Measurements from ENCODE around the gene NPHS2. TPM values are rescaled to one million over a fixed set of nuclear protein-coding genes. Genes with fewer than 3 reads are reported as not detected.

The NPHS2 gene
- total RNA-seq: not detected

DNA sequence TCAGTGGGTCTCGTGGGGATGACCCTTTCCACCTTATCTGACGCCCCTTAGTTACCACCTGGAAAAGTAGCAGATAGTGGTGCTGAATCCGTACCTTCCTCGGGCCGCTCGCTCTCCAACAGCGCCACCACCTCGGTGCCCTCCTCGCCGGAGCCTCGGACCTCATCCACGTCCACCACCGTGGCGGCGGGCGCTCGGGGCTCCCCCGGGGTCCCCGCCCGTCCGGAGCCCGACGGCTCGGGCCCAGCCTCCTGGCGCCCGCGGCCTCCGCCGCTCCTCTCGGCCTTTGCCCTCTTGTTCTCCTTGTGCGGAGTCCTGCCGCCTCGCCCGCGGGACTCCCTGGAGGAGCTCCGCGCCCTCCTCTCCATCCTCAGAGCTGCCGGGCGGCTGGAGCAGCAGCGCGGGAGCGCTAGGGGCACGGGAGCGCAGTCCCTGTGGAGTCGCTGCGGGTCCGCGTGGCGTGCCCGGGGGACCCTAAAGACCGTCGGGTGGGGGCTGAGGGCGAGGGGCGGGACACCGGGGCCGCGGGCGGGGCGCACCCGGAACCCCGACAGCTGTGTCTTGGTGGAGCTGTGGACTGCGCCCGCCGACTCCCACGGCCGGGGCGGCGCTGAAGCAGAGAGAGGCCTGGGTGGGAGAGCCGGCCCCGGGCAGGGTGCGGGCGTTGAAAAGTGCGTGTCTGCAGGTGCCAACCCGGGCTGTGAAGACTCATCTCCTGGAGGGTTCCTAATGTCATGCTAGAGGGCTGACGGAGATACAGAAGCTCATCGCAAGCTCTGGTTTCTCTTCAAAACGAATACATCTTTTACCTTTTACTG is at the start of gene NPHS2:
TSS of gene NPHS2 (minus strand) at position 452 of the 818 bp plus-strand sequence. CDS start at position 368, 84 bp downstream.
- ChIA-PET POLR2A (no interaction called here), CTCF (no interaction called here)
- Mint-ChIP-seq H3K9me3 (no peaks in the 10 kb centered on the region), H3K4me1 (ENCODE audit: low read depth) (peaks cover 3% of the 10 kb centered on the region), H3K4me3 (no peak within 1 kb of the TSS), H3K27ac (no peak within 1 kb of the TSS), H3K36me3 (no peaks in the 10 kb centered on the region), H3K27me3 (peaks cover 32% of the 10 kb centered on the region)
- intact Hi-C loops (cut with micrococcal nuclease): no loop called here
- no peak for DNase-seq

DNA sequence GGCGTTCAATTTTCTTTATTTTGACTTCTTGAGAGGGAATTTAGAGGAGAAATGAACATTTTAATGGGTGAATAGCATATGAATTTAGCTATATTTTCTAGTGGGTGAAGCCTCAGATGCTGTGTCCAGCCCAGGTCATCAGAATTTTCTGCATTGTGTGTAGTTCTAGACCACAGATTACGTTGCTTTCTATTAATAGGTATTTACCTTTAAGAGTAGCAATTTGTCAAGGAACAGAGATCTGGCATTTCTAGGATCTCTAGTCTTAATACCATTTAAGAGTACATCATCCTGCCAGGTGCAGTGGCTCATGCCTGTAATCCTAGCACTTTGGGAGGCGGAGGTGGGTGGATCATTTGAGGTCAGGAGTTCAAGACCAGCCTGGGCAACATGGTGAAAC is 36.6 kb upstream of the NPHS2 start:
- POLR2A ChIA-PET: no interaction called here

GRCh38 chr1:179601093-179601492 is 25.3 kb upstream of the NPHS2 start:
- ChIA-PET POLR2A (no interaction called here), CTCF (no interaction called here)
- no peak for DNase-seq
- H3K4me1 Mint-ChIP-seq (ENCODE audit: low read depth): no peaks in the 10 kb centered on the region
- intact Hi-C loops (cut with micrococcal nuclease): no loop called here
- H3K9me3 Mint-ChIP-seq: peaks cover under 1% of the 10 kb centered on the region
- H3K36me3 Mint-ChIP-seq: no peaks in the 10 kb centered on the region
- no peak overlapping the region for H3K27ac Mint-ChIP-seq
- no peak overlapping the region for H3K4me3 Mint-ChIP-seq
- H3K27me3 Mint-ChIP-seq: peaks cover 10% of the 10 kb centered on the region

More for the DNA sequence above, 36.6 kb upstream of the NPHS2 start:
- Mint-ChIP-seq H3K27ac (no peak overlapping the region), H3K4me1 (ENCODE audit: low read depth) (no peaks in the 10 kb centered on the region), H3K36me3 (no peaks in the 10 kb centered on the region), H3K4me3 (no peak overlapping the region), H3K27me3 (peaks cover 12% of the 10 kb centered on the region), H3K9me3 (no peaks in the 10 kb centered on the region)
- CTCF ChIA-PET: no interaction called here
- intact Hi-C loops (cut with micrococcal nuclease): no loop called here
- DNase-seq: no peak

DNA sequence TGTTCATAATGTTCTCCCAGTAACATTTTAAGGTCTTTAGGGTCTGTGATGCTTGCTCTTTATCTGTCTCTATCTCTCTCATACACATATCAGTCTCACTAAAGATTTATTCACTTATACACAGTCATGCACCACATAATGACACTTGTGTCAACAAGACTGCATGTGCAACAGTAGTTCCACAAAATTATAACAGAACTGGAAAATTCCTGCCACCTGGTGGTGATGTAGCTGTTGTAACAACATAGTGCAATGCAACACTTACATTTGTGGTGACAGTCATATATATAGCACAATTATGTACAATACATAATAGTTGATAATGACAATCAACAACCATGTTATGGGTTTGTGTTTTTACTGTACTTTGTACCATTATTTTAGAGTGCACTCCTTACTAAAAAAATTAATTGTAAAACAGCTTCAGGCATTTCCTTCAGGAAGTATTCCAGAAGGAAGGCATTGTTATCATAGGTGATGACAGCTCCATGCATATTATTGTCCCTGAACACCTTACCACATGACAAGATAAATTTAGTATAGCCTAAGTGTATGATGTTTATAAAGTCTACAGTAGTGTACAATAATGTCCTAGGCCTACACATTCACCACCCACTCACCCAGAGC is 24.0 kb upstream of the NPHS2 start:
- no peak for DNase-seq
- Mint-ChIP-seq H3K27ac (no peak overlapping the region), H3K9me3 (no peaks in the 10 kb centered on the region), H3K4me1 (ENCODE audit: low read depth) (no peaks in the 10 kb centered on the region), H3K36me3 (no peaks in the 10 kb centered on the region), H3K27me3 (peaks cover 7% of the 10 kb centered on the region), H3K4me3 (no peak overlapping the region)
- intact Hi-C loops (cut with micrococcal nuclease): loop anchor here (10.0 kb wide), 1 partner anchor 525 kb away; no protein-coding TSS in a partner anchor
- ChIA-PET CTCF (interaction anchor here (0.6 kb wide), 1 partner anchor 114 kb away, joined by 3 read pairs; no protein-coding TSS in a partner anchor), POLR2A (no interaction called here)

- Mint-ChIP-seq H3K27ac (no peak overlapping the region), H3K9me3 (no peaks in the 10 kb centered on the region)
These were observed 22.9 kb upstream of the NPHS2 start for GRCh38 chr1:179598631-179599030.

GRCh38 chr1:179591592-179592580 is 16.1 kb upstream of the NPHS2 start, which contains the start of gene TDRD5:
Gene TDRD5 (plus strand): TSS chr1:179591832. CDS start chr1:179592616, 784 bp downstream.
- Mint-ChIP-seq H3K9me3 (no peaks in the 10 kb centered on the region), H3K4me3 (no peak within 1 kb of the TSS), H3K4me1 (ENCODE audit: low read depth) (no peaks in the 10 kb centered on the region), H3K27ac (no peak within 1 kb of the TSS), H3K27me3 (peaks cover 29% of the 10 kb centered on the region), H3K36me3 (no peaks in the 10 kb centered on the region)
- intact Hi-C loops (cut with micrococcal nuclease): loop anchor here (10.0 kb wide), 1 partner anchor 517 kb away; no protein-coding TSS in a partner anchor
- ChIA-PET CTCF (no interaction called here), POLR2A (no interaction called here)
- no peak for DNase-seq

More at GRCh38 chr1:179598631-179599030, 22.9 kb upstream of the NPHS2 start:
- intact Hi-C loops (cut with micrococcal nuclease): loop anchor here (10.0 kb wide), 1 partner anchor 524 kb away; no protein-coding TSS in a partner anchor
- Mint-ChIP-seq H3K27me3 (peaks cover 8% of the 10 kb centered on the region), H3K4me3 (no peak overlapping the region), H3K36me3 (no peaks in the 10 kb centered on the region), H3K4me1 (ENCODE audit: low read depth) (no peaks in the 10 kb centered on the region)
- POLR2A ChIA-PET: no interaction called here
- no peak for DNase-seq
- CTCF ChIA-PET: interaction anchor here (0.6 to 1.0 kb wide), 4 partner anchors 73 to 510 kb away, joined by 3 to 4 read pairs (median 3); no protein-coding TSS in a partner anchor

DNA sequence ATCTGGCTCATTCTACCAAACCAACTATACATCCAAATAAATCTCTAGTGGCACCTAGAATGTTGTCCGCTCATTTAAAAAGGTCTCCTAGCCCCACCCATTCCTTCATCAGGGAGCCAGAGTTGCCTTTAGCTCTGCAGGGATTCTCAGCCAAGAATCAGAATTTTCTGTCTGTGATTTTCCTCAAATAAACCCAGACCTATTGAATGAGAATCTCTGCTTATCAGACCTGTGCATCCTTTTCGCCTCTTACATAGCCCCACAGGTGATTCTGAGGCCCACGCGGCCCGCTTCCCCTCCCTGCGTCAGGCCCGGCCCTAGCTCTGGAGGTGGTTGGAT is 15.5 kb upstream of the NPHS2 start:
- Mint-ChIP-seq H3K27me3 (peaks cover 33% of the 10 kb centered on the region), H3K4me3 (no peak overlapping the region), H3K4me1 (ENCODE audit: low read depth) (no peaks in the 10 kb centered on the region), H3K36me3 (no peaks in the 10 kb centered on the region), H3K27ac (no peak overlapping the region), H3K9me3 (no peaks in the 10 kb centered on the region)
- intact Hi-C loops (cut with micrococcal nuclease): loop anchor here (10.0 kb wide), 1 partner anchor 516 kb away; no protein-coding TSS in a partner anchor
- ChIA-PET CTCF (no interaction called here), POLR2A (no interaction called here)
- no peak for DNase-seq

DNA sequence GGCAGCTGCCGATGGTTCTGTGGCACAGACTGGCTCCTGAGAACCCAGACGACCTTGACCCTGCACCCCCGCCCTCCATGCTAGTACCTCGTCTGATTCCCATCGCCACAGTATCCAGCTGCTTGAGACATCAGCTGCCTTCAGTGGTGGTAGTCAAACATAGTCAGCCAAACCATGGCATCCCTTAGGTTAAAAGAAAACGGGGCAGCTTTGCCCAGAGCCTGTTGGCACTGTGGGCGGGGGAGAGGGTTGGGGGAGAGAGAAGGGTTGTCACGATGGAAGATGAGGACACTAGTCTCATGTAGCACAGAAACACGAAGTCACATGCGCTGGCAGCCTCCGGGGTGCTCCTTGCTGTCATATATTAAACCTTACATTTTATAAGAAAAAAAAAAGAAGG is 14.9 kb upstream of the NPHS2 start:
- intact Hi-C loops (cut with micrococcal nuclease): loop anchor here (10.0 kb wide), 1 partner anchor 516 kb away; no protein-coding TSS in a partner anchor
- Mint-ChIP-seq H3K36me3 (no peaks in the 10 kb centered on the region), H3K27me3 (peaks cover 35% of the 10 kb centered on the region), H3K9me3 (no peaks in the 10 kb centered on the region), H3K4me3 (no peak overlapping the region), H3K27ac (no peak overlapping the region), H3K4me1 (ENCODE audit: low read depth) (peaks cover 2% of the 10 kb centered on the region)
- POLR2A ChIA-PET: no interaction called here
- DNase-seq: no peak
- CTCF ChIA-PET: no interaction called here

GRCh38 chr1:179589509-179589908 is 13.8 kb upstream of the NPHS2 start:
- DNase-seq: no peak
- Mint-ChIP-seq H3K4me3 (no peak overlapping the region), H3K27ac (no peak overlapping the region), H3K27me3 (peaks cover 38% of the 10 kb centered on the region), H3K9me3 (no peaks in the 10 kb centered on the region), H3K36me3 (no peaks in the 10 kb centered on the region), H3K4me1 (ENCODE audit: low read depth) (peaks cover 2% of the 10 kb centered on the region)
- CTCF ChIA-PET: no interaction called here
- intact Hi-C loops (cut with micrococcal nuclease): no loop called here
- POLR2A ChIA-PET: no interaction called here

DNA sequence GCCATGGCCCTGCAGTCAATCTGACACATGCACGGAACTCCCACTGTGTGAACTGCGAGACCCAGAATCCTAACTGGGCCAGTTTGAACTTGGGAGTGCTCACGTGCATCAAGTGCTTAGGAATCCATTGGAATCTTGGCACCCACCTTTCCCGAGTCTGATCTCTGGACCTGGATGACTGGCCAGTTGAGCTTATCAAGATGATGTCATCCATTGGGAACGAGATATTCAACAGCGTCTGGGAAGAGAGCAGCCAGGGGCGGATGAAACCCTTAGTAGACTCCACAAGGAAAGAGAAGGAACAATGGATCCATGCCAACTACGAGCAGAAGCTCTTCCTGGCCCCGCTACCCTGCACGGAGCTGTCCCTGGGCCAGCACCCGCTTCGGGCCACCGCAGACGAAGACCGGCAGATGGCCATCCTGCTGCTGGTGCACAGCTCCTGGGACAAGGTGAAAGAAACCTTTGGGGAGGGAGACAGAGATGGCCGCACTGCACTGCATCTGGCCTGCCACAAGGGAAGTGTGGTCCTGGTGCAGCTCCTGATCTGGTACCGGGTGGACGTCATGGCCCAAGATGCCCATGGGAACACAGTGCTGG is 12.8 kb upstream of the NPHS2 start:
- no peak for DNase-seq
- Mint-ChIP-seq H3K9me3 (no peaks in the 10 kb centered on the region), H3K27me3 (peaks cover 40% of the 10 kb centered on the region), H3K4me1 (ENCODE audit: low read depth) (peaks cover 2% of the 10 kb centered on the region), H3K36me3 (no peaks in the 10 kb centered on the region), H3K4me3 (no peak overlapping the region), H3K27ac (no peak overlapping the region)
- intact Hi-C loops (cut with micrococcal nuclease): no loop called here
- ChIA-PET CTCF (no interaction called here), POLR2A (no interaction called here)

DNA sequence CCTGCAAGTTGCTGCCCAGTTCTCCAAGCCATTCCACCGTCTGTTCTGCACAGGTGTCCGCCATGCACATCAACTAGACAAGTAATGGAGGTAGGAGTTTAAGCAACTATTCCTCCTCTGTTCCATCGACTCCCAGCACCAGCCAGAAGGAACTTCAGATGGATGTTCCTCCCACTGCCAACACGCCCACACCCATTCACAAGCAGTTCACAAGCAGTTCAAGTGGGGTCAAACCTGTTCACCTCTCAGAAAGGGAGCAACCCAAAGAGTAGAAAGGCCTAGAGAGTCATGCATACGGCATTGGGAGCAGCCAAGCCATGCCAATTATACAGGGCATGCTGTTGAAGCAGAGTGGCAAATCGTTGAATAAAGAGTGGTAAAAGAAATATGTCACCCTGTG is 11.6 kb upstream of the NPHS2 start:
- no peak overlapping the region for H3K4me3 Mint-ChIP-seq
- peaks cover 2% of the 10 kb centered on the region for H3K4me1 Mint-ChIP-seq (ENCODE audit: low read depth)
- intact Hi-C loops (cut with micrococcal nuclease): no loop called here
- no peaks in the 10 kb centered on the region for H3K36me3 Mint-ChIP-seq
- POLR2A ChIA-PET: interaction anchor here (0.5 kb wide), 1 partner anchor 26 kb away, joined by 3 read pairs; no protein-coding TSS in a partner anchor
- peaks cover 38% of the 10 kb centered on the region for H3K27me3 Mint-ChIP-seq
- DNase-seq: no peak
- no peak overlapping the region for H3K27ac Mint-ChIP-seq
- CTCF ChIA-PET: no interaction called here
- no peaks in the 10 kb centered on the region for H3K9me3 Mint-ChIP-seq

All from activated CD4-positive, alpha-beta memory T cell treated with anti-CD3 and anti-CD28 coated beads for 36 hours (primary cell).